Kidney capillary endothelial cell (primary cell): ENCODE measurements around the gene H3-3A.

Experiments used
- DNase-seq: peaks from one replicate; pipeline ENCODE4 v3.0.0-alpha.2; 2018; ENCODE audit warnings: low spot score

Gene H3-3A

DNA sequence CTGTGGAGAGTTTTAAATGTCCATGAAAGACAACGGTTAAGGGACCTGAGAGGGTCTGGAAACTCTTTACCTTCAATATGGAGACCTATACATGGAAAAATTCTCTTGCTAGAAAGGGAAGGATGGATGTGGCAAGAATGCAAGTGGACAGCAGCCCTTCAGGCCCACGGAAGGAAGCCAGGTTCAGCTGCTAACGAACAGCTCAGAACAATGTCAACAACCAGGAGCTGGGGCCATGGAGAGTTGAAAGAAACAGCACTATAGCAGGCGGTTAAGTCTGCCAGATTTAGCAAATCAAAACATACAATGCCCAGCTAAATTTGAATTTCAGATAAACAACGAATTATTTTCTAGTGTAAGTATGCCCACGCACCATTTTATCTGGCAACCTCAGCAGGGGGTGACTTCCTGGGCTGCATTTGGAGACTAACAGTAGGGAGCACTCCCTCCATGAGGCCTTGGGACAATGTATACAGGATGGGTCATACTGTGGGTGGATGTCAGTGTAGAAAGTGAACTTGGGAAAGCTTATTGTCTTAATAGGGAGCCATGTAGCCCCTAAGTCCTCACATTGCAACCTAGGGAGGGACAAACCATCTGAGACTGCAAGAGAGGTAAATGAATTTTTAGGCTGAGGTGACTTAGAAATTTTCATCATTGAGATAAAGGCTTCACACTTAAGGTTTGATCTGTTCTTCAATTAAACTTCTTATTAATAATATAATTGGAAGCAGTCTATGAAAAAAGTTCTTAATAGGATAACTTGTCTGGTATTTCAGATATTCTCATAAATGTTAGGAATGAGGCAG, 7.8 kb upstream of the H3-3A start:
- no peak for DNase-seq

- DNase-seq: no peak
Observed at GRCh38 chr1:226059709-226060108, 2.8 kb upstream of the H3-3A start.

DNA sequence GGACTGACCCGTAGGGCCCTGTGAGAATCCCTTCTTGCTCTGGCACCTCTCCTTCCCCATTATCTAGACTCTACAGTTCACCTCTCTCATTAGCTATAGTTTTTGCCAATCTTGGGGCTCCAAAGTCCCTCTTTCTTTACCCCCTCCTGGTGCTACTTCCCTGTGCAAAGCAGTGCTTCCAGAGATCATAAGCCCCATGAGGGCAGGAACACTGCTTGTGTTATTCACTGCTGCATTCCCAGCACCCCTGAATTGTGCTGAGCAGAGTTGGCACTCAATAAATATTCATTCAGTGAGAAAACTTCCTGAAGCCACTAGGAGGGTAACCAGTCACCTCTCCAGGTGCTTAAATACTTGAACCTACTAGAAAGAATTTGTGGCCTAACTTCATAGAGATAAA, 2.1 kb upstream of the H3-3A start:
- DNase-seq: no peak

GRCh38 chr1:226061068-226061840, 1.3 kb upstream of the H3-3A start:
- no peak for DNase-seq

- peak; percentile 51 for DNase-seq
Observed at GRCh38 chr1:226061841-226062557, 517 bp upstream of the H3-3A start.

DNA sequence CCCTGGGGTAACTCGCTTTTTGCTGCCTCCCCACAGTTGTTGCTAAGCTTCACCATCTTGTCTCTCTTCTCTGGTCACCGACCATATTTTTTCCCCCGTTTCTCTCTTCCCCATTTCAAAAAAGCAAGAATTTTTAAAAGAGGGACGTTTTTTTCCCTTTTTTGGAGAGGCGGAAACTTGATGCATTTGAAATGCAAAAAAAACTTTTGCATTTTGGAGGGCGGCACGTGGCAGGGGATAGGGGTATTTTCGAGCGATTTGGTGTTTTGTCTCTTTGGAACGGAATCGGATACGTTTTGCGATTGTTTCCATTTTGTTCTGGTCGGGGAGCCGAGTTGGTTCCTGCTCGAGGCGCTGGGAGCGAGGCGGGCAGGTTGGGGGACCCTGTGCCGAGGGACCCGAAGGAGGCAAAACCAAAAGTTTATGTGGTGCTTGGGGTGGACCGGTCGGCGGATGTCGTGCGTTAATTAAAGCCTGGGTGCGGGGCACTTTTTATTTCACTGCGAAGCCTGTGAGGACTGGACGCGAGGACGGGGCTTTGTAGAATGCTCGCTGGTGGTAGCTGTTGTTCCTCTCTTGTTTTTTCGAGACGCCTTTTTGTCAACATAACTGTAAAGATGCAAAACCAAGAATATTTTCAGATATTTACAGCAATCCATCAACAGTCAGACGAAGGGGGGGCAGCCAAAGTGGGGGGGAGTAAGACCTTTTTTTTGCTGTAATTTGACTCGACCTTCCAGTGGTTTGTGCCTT, 884 bp downstream of the H3-3A start:
- peak; percentile 51 for DNase-seq

GRCh38 chr1:226063977-226064815, 1.7 kb downstream of the H3-3A start:
- no peak for DNase-seq

GRCh38 chr1:226064816-226065248, 2.3 kb downstream of the H3-3A start:
- DNase-seq: peak; percentile 67

GRCh38 chr1:226066415-226067078, 4.0 kb downstream of the H3-3A start:
- no peak for DNase-seq

DNA sequence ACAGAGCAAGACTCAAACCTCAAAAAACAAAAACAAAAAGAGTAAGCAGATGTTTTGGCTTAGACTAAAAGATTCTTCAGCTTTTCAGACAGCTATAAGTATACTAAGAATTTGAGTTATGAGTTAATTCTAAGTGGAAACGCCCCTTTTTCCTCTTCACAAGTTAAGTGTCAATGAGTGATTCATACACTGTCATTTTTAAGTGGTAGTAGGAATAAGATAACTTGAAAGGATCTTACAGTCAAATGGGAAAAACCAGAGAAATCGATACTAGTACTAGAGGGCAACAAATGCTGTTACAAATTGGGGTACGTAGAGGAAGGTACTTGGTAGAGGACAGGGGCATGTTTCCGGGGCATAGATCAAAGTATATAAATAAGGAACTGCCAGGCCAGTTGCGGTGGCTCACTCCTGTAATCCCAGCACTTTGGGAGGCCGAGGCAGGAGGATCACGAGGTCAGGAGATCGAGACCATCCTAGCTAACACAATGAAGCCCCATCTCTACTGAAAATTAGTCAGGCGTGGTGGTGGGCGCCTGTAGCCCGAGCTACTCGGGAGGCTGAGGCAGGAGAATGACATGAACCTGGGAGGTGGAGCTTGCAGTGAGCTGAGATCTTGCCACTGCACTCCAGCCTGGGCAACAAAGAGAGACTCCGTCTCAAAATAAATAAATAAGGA, 7.4 kb downstream of the H3-3A start:
- no peak for DNase-seq

GRCh38 chr1:226072347-226072746, 9.8 kb downstream of the H3-3A start:
- no peak for DNase-seq

GRCh38 chr1:226073184-226073950, 10.9 kb downstream of the H3-3A start:
- no peak for DNase-seq

DNA sequence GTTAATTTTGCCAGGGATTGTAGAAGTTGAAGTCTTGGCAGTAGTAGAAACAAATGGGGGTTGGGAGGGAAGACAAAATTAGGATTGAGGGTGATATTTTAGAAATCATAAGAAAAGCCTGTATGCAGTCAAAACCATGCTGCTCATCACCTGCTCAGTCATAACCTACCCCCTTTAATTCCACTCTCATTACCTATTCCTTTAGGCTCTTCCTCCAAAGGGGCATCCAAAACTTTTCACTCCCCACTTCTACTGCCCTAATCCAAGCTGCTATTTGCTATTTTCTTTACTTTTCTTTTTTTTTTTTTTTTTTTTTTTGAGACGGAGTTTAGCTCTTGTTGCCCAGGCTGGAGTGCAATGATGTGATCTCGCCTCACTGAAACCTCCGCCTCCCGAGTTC, 11.5 kb downstream of the H3-3A start:
- no peak for DNase-seq

- no peak for DNase-seq
Observed at GRCh38 chr1:226076378-226076777, 13.9 kb downstream of the H3-3A start.

DNA sequence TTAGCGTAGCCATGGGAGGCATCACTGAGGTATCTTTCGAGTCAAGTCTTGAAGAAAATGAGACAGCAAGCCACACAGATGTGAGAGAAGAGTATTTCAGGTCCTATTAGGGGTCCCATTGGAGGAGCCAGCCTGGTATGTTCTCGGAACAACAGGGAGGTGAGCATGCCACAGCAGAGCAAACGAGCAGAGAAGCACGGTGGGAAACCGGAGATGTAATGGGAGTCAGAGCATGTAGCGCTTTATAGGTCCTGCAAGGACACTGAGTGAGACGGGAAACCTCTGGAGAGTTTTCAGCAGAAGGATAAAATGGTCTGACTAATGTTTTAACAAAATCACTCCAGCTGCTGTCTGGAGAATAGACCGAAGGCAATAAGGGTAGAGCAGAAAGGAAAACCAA, 15.9 kb downstream of the H3-3A start:
- no peak for DNase-seq

- DNase-seq: no peak
Observed at GRCh38 chr1:226082587-226082917, 20.0 kb downstream of the H3-3A start.

DNA sequence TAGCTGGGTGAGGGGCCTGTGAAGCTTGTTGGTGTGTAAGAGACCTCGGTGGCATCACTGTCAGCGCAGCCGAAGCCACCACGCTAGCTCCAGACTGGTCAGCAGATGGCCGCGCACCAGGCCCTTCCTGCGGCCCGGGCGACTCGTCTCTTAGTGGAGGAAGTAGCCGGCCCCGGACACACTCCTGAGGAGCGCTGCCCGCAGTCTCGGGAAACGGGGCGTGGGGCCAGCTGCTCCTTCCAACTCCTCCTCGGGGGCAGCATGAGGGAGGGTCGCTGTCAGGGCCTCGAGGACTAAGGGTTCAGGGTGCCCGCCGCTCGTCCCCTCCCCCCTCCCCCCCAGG, 20.4 kb downstream of the H3-3A start:
- DNase-seq: peak; percentile 40

- peak; percentile 63 for DNase-seq
Observed at GRCh38 chr1:226083302-226084101, 21.0 kb downstream of the H3-3A start.
